ENCODE measurements around the gene GCG.

Gene GCG

GRCh38 chr2:162152147-162152546 lies at the start of gene GCG:
GCG (minus strand) TSS chr2:162152247; CDS start chr2:162149178, 3,069 bp downstream.
- DNase-seq (ENCODE audit: low read depth in 2 of 2) = no peak

GRCh38 chr2:162200636-162201035 lies 48.6 kb upstream of the GCG start:
- no peak for DNase-seq (ENCODE audit: low read depth in 2 of 2)

GRCh38 chr2:162199913-162200312 lies 47.9 kb upstream of the GCG start:
- no peak for DNase-seq (ENCODE audit: low read depth in 2 of 2)

GRCh38 chr2:162198239-162198638 lies 46.2 kb upstream of the GCG start:
- no peak for DNase-seq (ENCODE audit: low read depth in 2 of 2)

GRCh38 chr2:162197069-162197825 lies 45.2 kb upstream of the GCG start:
- no peak for DNase-seq (ENCODE audit: low read depth in 2 of 2)

- no peak for DNase-seq (ENCODE audit: low read depth in 2 of 2)
Measured at GRCh38 chr2:162196638-162197037, 44.6 kb upstream of the GCG start.

GRCh38 chr2:162188451-162188850 lies 36.4 kb upstream of the GCG start:
- DNase-seq (ENCODE audit: low read depth in 2 of 2) = no peak

- DNase-seq (ENCODE audit: low read depth in 2 of 2) = no peak
Measured at GRCh38 chr2:162185541-162186232, 33.6 kb upstream of the GCG start.

GRCh38 chr2:162184821-162185450 lies 32.9 kb upstream of the GCG start:
- DNase-seq (ENCODE audit: low read depth in 2 of 2) = no peak

- DNase-seq (ENCODE audit: low read depth in 2 of 2) = no peak
Measured at GRCh38 chr2:162184359-162184758, 32.3 kb upstream of the GCG start.

GRCh38 chr2:162182395-162182794 lies 30.3 kb upstream of the GCG start:
- no peak for DNase-seq (ENCODE audit: low read depth in 2 of 2)

- DNase-seq (ENCODE audit: low read depth in 2 of 2) = no peak
Measured at GRCh38 chr2:162177301-162177700, 25.3 kb upstream of the GCG start.

- no peak for DNase-seq (ENCODE audit: low read depth in 2 of 2)
Measured at GRCh38 chr2:162175714-162176113, 23.7 kb upstream of the GCG start.

GRCh38 chr2:162174746-162175145 lies 22.7 kb upstream of the GCG start:
- DNase-seq (ENCODE audit: low read depth in 2 of 2) = no peak

GRCh38 chr2:162172802-162173370 lies 20.8 kb upstream of the GCG start:
- DNase-seq (ENCODE audit: low read depth in 2 of 2) = no peak

GRCh38 chr2:162166745-162167144 lies 14.7 kb upstream of the GCG start:
- no peak for DNase-seq (ENCODE audit: low read depth in 2 of 2)

GRCh38 chr2:162166174-162166573 lies 14.1 kb upstream of the GCG start:
- no peak for DNase-seq (ENCODE audit: low read depth in 2 of 2)

- no peak for DNase-seq (ENCODE audit: low read depth in 2 of 2)
Measured at GRCh38 chr2:162164802-162165201, 12.8 kb upstream of the GCG start.

- no peak for DNase-seq (ENCODE audit: low read depth in 2 of 2)
Measured at GRCh38 chr2:162159446-162159845, 7.4 kb upstream of the GCG start.

GRCh38 chr2:162156149-162156548 lies 4.1 kb upstream of the GCG start:
- no peak for DNase-seq (ENCODE audit: low read depth in 2 of 2)

GRCh38 chr2:162155093-162155492 lies 3.0 kb upstream of the GCG start:
- no peak for DNase-seq (ENCODE audit: low read depth in 2 of 2)

GRCh38 chr2:162153608-162154224 lies 1.7 kb upstream of the GCG start:
- DNase-seq (ENCODE audit: low read depth in 2 of 2) = peak in 1 of 2 donors; percentile 15

All from stimulated activated CD8-positive, alpha-beta memory T cell treated with anti-CD3 and anti-CD28 coated beads, Interleukin-7, amount 100 ng/mL, for 1 hour (primary cell).